Right ventricle myocardium superior (tissue), 1 donor: ENCODE data around the gene ITGB3. TPM values are rescaled to one million over a fixed set of nuclear protein-coding genes. Genes with fewer than 3 reads are reported as not detected.
A peak's percentile ranks its signal among the peaks of the same experiment; 100 is the strongest.

Experiments
- ATAC-seq: fragments of 200-7000 bp; cut with Tn5 transposase; one replicate; pipeline ENCODE4 v1.9.1; 2020; ENCODE audit warnings: mild to moderate bottlenecking; ENCODE audit not compliant: poor library complexity
- DNase-seq: peaks from one replicate; pipeline ENCODE4 v3.0.0-alpha.2; 2020
- intact Hi-C: fragments of 100-400 bp; cut with DNase I; formaldehyde crosslinking; loops from one replicate; pipeline ENCODE4 v1.11.2; 2022
- total RNA-seq: library from RNA; stranded (reverse); fragmentation: NEBNext Ultra II Directional; extraction: Animal tissue kit (Norgen Biotek cat#: 25700); gene quantifications from one replicate; pipeline ENCODE4 v1.2.1, GENCODE V29; 2021
- donor health status: DM: no; HTN: yes; CAD: no; lungs with severe emphysema.

The ITGB3 gene
- total RNA-seq, 1 donor from 2014 or later = 2.7 TPM

DNA sequence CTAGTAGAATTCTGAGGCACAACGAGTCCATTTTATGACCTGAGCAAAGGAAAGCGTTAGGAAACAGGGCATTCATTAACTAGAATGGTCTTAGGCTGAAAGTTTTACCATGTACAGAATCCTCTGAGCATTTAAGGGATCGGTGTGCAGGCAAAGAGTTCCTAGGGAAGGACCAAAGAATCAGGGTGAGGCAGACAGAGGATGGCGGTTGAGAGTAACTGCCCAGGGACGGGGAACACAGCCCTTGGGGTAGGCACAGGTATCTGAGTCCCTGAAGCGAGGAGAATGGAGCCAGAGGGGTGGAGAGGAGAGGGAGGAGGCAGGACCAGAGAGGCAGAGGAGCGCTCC lies 14.0 kb upstream of the ITGB3 start:
- ATAC-seq (no peak), DNase-seq (no peak)
- intact Hi-C loops = no loop called here

DNA sequence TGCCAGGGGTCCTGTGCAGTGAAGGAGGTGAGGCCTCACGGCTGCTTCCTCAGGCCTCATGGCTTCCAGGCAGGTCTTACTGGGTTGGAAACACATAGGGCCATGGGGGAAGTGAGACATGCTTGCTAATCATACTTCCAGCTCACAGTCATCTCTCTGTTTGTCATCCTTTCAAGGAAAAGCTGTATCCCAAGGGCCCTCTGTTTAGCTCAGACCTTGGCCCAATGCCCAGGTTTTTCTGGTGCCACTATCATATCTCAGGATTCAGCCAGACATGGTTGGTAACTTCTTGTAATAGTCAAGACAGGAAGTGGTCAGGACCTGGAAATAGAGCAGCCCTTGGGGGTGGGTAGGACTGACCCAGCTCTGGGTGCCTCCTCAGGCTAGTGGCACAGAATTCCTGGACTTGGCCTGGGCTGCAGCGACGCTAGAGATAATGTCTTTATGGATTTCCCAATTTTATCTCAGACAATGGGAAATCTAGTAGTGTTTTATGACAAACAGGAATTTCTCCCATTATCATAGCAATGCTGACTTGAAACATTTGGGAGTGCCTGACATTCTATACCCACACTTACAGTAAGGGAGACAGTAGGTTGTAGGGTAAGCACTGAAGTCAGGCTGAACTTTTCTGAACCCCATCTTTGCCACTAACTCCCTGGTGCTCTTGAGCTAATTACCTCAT lies 13.5 kb upstream of the ITGB3 start:
- intact Hi-C loops = no loop called here
- ATAC-seq (peak; percentile 82), DNase-seq (peak; percentile 77)

DNA sequence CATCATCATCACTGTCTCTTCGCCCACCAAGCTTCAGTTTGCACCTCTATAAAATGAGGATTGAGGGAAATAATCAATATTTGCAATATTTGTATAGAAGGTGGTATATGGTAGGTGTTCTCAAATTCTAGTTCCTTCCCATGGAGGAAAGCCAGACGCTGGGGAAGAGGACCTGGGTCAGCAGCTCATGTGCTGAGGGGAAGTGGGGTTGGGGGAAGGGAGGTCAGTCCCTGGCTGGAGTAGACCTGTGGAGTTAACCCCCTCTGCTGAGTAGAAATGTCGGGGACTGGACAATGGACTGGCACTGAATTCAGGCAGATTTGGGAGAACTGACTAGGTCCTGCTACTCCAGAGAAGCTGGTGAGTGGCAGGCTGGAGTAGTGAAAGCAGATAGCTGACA lies 12.8 kb upstream of the ITGB3 start:
- ATAC-seq (no peak), DNase-seq (no peak)
- intact Hi-C loops = no loop called here

DNA sequence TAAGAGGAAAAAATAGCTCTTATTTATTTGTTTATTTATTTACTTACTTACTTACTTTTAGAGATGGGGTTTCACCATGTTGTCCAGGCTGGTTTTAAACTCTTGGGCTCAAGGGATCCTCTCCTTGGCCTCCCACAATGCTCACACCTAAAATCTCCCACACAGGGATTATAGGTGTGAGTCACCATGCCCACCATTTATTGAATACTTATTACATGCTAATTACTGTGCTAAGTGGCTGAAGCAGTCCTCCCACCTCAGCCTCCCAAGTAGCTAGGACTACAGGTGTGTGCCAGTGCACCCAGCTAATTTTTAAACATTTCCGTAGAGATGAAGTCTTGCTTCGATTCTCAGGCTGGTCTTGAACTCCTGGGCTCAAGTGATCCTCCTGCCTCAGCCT lies 11.0 kb upstream of the ITGB3 start:
- intact Hi-C loops = no loop called here
- DNase-seq = no peak
- no peak for ATAC-seq

DNA sequence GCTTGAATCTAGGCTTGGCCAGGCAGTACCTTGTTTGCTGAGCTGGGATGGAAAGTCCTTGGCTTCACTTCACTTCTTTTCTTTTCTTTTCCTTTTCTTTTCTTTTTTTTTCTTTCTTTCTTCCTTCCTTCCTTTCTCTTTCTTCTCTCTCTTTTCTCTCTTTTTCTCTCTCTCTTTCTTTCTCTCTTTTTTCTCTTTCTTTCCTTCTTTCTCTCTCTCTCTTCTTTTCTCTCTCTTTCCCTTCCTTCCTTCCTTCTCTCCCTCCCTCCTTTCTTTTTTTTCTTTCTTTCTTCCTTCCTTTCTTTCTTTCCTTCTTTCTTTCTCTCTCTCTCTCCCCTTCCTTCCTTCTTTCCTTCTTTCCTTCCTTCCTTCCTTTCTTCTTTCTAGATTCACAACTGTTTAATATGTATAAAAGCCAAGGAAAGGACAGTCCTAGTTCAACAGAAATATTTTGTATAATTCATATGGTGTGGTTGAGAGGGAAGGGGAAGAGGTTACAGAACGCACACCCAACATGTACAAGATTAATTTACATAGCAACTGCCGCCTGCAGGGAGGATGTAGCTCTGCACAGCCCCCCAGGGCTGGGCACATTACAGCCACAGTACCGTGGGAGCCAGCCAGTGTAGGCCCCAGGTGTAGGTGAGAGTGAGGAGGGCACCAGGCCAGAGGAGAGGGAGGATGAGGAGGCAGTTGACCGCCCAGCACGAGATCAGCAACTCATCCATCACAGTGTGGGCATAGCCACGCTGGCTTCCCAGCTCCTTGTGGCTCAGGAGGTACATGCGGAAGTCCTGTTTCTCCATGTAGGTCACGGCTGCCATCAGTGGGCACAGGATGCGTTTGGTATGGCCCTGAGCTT lies 9.7 kb upstream of the ITGB3 start:
- intact Hi-C loops = no loop called here
- DNase-seq = no peak
- no peak for ATAC-seq

DNA sequence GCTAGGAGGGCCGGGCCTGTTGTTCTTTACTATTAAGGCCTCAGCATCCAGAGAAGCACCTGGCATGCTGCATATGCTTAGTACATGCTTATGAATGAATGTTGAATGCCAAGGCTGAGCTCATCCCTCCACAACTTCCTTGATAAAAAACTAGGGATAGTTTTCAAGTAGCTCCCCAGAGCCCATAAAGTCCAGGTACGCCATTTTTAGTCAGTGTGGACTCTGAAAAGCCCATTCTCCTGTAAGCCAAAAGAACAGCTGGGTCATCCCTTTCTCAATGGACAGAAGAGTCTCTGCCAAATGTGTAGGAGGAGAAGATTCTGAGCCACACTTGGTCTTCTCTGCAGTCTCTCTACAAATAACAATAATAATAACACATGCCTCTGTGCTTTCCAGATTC lies 8.9 kb upstream of the ITGB3 start:
- intact Hi-C loops = no loop called here
- peak; percentile 8 for ATAC-seq

DNA sequence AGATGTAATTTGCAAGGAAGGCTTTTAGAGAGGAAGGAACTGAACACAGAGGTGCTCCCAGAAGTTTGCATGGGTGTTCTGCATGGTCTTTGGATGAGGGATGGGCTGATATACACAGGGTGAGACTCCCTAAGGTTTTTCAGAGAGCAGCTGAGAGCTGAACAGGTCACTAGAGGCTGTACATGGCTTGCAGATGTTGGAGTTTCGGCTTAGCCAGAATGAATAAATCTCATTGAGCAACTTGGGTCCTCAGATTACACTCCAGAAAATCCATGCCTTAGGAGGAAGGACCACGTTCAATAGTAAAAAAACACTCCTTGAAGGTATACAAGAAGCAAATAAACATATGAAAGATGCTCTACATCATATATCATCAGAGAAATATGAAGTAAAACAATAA lies 7.5 kb upstream of the ITGB3 start:
- intact Hi-C loops = no loop called here
- DNase-seq (no peak), ATAC-seq (peak; percentile 52)

More for the DNA sequence above, 8.9 kb upstream of the ITGB3 start:
- no peak for DNase-seq

DNA sequence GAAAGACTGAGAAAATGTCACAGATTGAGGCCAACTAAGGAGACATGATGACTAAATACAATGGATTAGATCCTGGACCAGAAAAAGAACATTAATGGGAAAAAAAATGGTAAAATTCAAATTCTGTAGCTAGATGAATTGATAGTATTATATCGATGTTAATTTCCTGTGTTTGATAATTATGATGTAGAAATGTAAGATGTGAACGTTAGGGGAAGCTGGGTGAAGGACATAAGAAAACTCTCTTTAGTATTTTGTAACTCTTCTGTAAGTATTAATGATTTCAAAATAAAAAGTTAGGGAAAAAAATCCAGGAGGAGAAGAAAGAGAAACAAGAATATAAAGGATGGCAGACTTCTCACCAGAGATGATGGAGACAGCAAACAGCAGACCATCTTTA lies 2.8 kb upstream of the ITGB3 start:
- DNase-seq (no peak), ATAC-seq (no peak)
- intact Hi-C loops = no loop called here

DNA sequence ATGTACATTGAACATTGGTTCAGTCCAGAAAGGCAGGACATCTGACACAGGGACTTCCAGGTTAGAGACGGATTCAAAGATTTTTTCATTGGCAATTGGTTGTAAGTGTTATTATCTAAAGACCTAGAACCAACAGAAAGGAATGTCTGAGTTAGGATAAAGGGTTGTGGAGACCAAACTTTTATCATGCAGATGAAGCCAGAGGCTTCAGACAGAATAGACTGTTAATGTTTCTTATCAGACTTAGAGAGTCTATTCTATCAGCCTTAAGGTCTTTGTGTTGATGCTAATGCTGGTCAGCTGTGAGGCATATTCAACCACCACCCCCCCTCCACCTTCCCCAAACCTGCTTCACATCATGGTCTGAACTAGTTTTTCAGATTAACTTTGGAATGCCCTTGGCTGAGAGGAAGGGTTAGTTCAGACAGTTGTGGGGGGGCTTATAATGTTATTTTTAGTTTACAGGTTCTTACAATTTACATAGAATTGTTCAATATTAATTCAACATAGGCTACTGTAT lies 2.1 kb upstream of the ITGB3 start:
- DNase-seq (no peak), ATAC-seq (no peak)
- intact Hi-C loops = no loop called here

DNA sequence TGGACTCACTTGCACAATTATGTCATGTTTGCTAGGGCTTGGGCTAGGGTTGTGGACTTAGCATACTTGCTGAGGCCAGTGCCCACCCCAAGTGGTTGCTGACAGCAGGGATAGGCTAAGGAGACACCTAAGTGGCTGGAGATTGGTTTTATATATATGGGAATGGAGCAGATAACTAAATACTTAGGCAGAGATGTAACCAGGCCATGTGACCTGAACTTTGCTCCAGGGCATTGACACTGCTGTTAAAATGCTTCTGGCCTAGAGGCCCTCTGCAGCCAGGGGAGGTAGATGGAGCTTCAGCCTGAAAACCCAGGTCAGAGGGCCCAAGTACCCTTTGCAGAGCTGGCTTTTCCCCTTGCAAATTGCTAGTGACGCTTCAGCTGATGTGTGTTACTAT lies 1.4 kb upstream of the ITGB3 start:
- DNase-seq (no peak), ATAC-seq (no peak)
- intact Hi-C loops = no loop called here

DNA sequence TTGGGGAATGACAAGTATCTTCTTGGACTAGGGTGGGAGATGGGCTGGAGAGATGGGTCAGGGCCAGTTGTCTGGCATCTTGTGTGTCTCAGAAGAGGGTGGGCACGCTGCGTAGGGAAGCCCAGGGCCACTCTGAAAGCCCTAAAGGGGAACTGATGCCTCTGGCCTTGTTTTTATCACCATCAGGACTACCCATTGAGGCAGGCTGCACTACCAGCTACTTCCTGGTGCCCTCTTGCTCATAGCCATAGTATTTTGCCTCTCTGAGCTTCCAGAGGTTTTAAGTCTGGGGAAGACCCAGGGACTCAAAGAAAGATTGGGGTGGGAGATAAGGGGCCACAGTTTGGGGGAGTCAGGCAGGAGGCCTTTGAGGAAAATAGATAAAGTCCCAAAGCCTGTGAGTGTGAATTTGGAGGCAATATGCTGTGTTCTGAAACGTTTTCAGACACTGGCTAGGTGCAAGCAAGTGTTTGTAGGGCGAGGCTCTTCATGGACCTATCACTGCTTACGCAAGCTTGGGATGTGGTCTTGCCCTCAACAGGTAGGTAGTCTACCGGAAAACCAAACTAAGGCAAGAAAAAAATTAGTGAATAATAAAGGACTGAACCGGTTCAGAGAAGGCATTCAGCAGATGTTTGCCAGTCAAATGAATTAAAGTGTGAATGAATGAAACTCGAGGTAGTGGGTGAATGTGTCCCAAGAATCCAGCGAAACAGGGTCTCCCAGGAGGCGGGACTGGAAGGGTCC lies 688 bp upstream of the ITGB3 start:
- intact Hi-C loops = no loop called here
- ATAC-seq = no peak
- no peak for DNase-seq

DNA sequence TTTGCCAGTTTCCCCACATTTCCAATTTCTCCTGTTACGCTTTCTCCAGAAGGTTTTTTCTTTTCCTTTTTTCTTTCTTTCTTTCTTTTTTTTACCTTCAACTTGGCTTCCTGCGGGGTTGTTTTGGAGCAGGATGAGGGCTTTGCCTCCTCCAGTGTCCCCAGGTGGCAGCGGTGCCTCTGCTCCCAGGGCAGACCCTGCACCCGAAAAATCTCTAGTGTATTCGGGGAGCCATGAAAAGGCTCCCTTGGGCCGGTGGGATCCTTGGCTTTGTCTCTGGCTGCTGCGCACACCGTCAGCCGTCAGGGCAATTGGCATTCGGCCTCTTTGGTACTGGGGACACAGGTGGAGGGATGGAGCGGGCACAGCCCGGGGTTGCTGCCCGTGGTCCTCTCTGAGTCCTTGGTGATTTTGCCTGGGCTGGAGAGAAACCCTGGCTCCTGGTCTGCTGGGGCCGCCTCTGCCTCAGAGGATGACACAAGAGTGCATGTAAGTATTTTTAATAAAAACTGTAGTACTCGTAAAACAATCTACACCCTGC lies 846 bp downstream of the ITGB3 start:
- intact Hi-C loops = no loop called here
- ATAC-seq (no peak), DNase-seq (no peak)

DNA sequence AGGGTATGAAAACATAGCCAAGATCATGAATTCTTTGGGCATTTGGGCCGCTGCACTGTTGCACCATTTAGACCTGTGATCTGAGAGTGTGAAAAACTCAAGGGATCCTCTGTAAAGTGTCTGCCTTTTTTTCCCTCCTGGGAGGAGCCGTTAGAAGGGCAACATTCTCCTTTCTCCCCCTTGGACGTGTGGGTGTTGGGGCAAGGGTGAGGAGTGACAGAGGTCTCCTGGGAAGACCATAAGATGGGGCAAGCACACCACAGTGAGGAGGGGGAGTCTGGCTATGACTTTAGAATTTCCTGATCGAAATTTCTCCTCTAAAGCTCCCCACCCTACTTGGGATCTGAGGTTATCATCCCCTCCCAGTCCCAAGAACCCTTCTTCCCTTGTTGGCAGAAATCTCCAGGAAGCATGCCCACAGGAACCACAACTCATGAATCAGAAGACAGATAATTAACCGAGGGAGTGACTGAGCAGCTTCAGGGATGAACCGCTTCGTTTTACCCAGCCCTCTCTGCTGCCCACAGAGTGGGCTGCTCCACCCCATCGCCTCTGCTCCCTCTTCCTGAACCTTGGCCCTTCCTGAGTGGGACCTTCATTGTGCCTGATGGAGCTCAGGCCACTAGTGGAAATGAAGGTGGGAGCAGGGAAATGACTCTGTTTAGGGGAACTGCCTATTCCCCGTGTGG lies 4.2 kb downstream of the ITGB3 start:
- no peak for ATAC-seq
- intact Hi-C loops = no loop called here
- DNase-seq = no peak

DNA sequence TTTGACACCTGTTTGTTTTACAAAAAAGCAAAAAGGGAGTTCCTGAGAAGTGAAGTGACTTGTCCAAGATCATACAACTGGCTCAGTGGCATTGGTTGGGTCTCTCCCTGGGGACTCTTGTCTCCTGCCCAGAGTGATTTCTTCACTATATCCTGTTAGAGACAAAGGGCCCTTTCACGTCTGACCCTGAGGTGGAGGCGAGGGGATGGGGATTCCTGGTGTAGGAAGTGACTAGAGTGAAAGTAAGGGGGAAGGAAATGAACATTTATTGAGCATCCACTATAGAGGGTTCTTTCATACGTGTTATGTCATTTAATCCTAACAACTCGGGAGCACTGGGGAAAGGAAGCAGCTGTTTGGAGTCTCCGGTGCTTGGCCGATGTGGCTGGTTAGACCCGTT lies 9.0 kb downstream of the ITGB3 start:
- DNase-seq = no peak
- no peak for ATAC-seq
- intact Hi-C loops = no loop called here

DNA sequence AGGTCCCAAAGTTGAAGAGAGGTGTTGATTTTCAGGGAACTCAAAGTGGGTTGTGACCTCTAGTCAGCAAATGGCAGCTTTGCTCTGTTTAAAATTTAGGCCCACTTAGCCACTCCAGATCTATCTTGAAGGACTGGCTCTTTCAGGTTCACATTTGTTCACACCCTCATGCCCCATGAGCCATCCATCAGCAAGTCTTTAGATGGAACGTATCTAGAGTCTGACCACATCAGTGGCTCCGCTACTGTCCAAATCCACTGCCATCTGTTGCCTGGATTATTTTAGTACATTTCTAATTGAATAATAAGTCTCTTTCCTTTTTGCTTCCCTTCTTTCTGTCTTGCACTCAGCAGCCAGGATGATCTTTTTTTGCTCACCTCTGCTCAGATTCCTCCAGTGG lies 10.5 kb downstream of the ITGB3 start:
- DNase-seq = no peak
- no peak for ATAC-seq
- intact Hi-C loops = no loop called here

DNA sequence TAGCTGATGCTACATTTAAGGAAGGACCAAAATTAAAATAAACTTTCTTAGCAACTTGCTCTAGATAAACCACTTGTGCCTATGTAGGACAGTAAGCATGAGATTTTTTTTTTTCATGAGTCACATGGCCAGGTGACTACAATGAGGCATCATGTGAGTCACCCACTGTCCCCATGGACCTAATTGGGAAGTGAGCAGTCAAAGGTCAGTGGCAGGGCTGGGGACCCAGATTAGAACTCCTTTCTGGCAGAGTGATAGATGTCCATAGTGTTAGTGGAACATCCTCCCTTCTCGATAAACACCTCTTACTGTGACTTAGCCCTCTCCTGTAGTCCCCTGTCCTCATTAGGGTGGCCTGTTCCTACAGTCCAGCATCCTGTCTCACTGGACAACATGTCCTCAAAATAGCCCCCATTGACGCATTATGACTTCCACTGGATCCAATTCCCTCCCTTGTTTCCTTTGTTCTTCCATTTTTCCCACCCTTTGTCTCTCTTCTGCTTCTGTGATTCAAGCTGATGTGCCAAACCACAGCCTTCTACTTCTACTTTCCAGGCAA lies 12.4 kb downstream of the ITGB3 start:
- no peak for DNase-seq
- ATAC-seq = no peak
- intact Hi-C loops = no loop called here

DNA sequence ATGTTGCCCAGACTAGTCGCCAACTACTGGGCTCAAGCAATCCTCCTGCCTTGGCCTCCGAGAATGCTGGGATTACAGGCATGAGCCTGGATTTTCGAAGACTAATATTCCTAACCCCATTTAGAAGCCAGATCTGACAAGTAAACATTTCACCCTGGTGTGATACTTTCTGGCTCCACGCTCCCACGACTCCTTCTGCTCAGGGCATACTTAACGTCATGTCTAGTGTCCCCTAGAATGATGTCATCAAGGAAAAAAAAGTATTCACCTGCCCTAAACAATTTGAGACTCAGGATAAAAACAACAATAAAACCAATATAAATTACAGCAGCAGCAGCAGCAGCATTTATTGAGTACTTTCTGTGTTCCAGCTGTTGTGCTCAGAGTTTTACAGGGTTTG lies 13.2 kb downstream of the ITGB3 start:
- ATAC-seq = no peak
- intact Hi-C loops = no loop called here
- no peak for DNase-seq

DNA sequence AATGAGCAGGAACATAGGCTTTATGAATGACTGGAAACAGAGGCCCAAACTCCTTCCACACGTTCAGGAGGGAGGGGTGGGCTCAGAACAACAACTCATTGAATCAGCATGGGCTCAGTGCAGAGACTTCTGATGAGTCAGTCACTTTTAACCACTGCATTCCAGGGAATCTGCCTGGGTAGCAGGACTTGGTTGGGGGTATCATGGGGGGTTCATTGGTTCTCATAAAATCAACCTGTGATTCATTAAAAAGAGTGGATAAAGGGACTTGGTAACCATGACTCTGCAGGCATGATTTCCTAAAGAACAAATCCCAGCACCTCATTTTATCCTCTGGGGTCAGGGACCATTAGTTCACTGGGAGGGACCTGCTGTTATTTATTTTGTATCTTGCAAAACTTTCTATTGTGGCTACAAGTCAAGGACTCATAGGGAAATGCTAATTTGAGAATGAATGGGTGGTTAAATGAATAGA lies 13.8 kb downstream of the ITGB3 start:
- DNase-seq (no peak), ATAC-seq (no peak)
- intact Hi-C loops = no loop called here
